ENCODE data around the gene TAS1R3.
A peak's percentile ranks its signal among the peaks of the same experiment; 100 is the strongest.

The TAS1R3 gene

GRCh38 chr1:1371746-1372711 lies 40.9 kb downstream of the TAS1R3 start:
- DNase-seq (ENCODE audit: low read depth in 2 of 2) = no peak

- DNase-seq (ENCODE audit: low read depth in 2 of 2) = no peak
Observed at GRCh38 chr1:1373051-1373814, 42.2 kb downstream of the TAS1R3 start.

- DNase-seq (ENCODE audit: low read depth in 2 of 2) = no peak
Observed at GRCh38 chr1:1373815-1374588, 42.9 kb downstream of the TAS1R3 start.

DNA sequence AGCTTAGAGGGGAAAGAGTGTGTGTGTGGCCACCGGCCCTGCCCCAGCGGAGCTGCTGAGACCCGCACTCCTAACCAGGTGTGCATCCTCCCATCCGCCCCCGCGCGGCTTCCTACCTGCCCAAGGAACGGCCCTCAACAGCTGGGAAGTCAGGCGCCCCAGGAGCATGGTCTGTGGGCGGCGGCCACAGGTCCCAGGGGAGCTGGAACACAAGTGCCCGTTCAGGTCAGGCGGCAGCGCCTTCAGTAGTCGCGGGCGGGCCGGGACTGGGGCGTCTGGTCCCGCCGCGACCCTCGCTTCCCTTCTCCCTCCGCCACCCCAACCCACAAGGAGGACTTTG lies 43.5 kb downstream of the TAS1R3 start:
- DNase-seq (ENCODE audit: low read depth in 2 of 2) = no peak

DNA sequence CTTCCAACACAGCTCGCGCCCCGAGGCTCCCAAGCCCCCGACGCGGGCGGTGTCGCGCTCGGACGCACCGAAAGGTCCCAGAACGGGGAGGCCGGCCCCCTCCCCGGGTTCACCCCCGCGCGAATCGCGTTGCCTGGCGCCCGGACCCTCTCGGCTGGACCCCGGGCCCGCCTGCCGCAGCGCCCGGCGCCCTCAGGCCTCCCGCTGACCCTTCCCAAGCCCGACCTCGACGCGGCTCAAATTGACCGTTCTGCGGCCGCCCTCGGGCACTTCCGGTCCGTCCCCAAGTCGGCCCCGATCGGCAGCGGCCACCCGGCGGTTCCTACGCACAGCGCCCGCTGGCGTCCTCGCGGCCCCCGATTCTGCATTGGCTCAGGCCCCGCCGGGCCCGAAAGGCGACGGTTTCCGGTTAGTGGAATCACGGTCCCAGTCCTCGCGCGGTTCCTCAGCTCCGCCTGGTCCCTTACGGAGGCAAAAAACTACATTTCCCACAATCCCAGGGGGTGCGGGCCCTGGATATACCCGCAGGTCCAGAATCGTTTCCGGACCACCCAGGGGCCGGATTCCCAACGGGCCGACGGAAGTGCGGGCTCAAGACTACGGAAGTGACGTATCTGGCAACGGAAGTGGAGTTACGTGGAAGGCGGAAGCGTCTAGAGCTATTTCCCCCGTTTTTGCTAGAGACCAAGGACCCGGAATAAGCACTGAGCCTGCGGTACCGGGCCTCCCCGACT lies 44.0 kb downstream of the TAS1R3 start, which contains the start of gene AURKAIP1:
TSS of gene AURKAIP1 (minus strand) at position 279 of the 734 bp plus-strand sequence. CDS start 451 bp downstream, outside the sequence.
- peak; percentile 99 for DNase-seq (ENCODE audit: low read depth in 2 of 2)

- no peak for DNase-seq (ENCODE audit: low read depth in 2 of 2)
Observed at GRCh38 chr1:1376551-1377226, 45.6 kb downstream of the TAS1R3 start.

DNA sequence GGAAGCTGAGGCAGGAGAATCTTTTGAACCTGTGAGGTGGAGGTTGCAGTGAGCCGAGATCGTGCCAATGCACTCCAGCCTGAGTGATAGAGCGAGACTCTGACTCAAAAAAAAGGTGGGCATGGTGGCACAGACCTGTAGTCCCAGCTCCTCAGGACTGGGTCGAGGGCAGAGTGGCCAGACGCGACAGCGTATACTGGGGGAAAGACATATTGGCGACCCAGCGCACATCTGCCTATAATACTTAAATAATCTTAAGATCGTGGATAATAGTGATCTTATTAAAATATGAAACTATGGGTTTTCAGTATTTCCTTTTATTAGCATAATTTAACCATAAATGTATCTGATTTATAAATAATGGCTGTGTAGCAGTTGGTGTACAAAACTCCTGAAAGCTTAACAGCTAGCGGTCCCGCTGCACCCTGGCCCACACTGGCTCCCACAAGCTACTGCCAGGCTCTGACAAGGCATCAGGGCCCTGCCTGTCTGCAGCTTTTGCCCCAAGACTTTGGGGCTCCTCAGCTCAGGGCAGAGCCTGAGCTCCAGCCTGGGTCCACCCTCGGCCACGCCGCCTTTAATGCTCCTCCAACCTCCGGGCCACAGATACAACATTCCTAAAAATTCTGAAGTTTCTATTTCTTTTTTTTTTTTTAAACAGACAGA lies 46.6 kb downstream of the TAS1R3 start:
- DNase-seq (ENCODE audit: low read depth in 2 of 2) = no peak

DNA sequence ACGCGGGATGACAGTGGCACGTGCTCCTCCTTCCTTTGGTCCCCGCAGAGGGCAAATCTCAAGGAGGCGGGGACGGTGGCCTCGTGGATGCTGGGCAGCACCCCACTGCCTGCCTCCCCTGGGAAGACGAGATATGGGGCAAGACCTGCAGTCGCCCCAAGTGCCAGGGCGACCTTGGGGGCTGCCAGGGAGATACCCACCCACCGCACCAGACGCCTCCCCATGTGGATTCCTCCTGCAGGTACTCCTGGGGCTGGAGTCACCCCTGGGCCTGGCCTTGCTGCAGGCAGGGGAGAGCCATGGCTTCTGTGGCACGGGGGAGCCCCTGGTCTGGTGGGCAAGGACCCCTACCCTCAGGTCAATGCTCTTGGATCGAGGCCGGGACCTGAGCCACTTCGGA lies 49.8 kb downstream of the TAS1R3 start:
- no peak for DNase-seq (ENCODE audit: low read depth in 2 of 2)

- DNase-seq (ENCODE audit: low read depth in 2 of 2) = no peak
Observed at GRCh38 chr1:1381294-1381693, 50.2 kb downstream of the TAS1R3 start.
